Dermis blood vessel endothelial cell (primary cell): Measurements from ENCODE around the gene CMC2. TPM values are rescaled to one million over a fixed set of nuclear protein-coding genes. Genes with fewer than 3 reads are reported as not detected.

Experiments
- DNase-seq: peaks from one replicate; pipeline ENCODE4 v3.0.0; 2010
- total RNA-seq: library from RNA; depleted of rRNA; stranded (reverse); fragments of >200 nt; gene quantifications from 2 replicates; pipeline ENCODE4 v1.2.3, GENCODE V29; 2014

CMC2 gene
- total RNA-seq, 1 donor from 2014 or later: 35.7 TPM

- DNase-seq: peak; percentile 50
Measured at GRCh38 chr16:80972611-80973010, 34.1 kb downstream of the CMC2 start.

GRCh38 chr16:80971819-80972218 lies 34.9 kb downstream of the CMC2 start:
- DNase-seq: no peak

- no peak for DNase-seq
Measured at GRCh38 chr16:80969114-80969484, 37.6 kb downstream of the CMC2 start.

GRCh38 chr16:80968386-80969113 lies 38.1 kb downstream of the CMC2 start:
- DNase-seq: peak; percentile 22

- DNase-seq: no peak
Measured at GRCh38 chr16:80966617-80967016, 40.1 kb downstream of the CMC2 start.

GRCh38 chr16:80964351-80964750 lies 42.3 kb downstream of the CMC2 start:
- no peak for DNase-seq

GRCh38 chr16:80962879-80963278 lies 43.8 kb downstream of the CMC2 start:
- no peak for DNase-seq

- no peak for DNase-seq
Measured at GRCh38 chr16:80958284-80958683, 48.4 kb downstream of the CMC2 start.

GRCh38 chr16:80954985-80955384 lies 51.7 kb downstream of the CMC2 start:
- DNase-seq: no peak

GRCh38 chr16:80948886-80949493 lies 57.7 kb downstream of the CMC2 start:
- peak; percentile 87 for DNase-seq

- peak; percentile 68 for DNase-seq
Measured at GRCh38 chr16:80947708-80948625, 58.7 kb downstream of the CMC2 start.

- DNase-seq: no peak
Measured at GRCh38 chr16:80947239-80947638, 59.4 kb downstream of the CMC2 start.

GRCh38 chr16:80946481-80946880 lies 60.2 kb downstream of the CMC2 start:
- DNase-seq: no peak

GRCh38 chr16:80940069-80940856 lies 66.4 kb downstream of the CMC2 start:
- DNase-seq: no peak

GRCh38 chr16:80938879-80939260 lies 67.8 kb downstream of the CMC2 start:
- peak; percentile 73 for DNase-seq

- DNase-seq: peak; percentile 99
Measured at GRCh38 chr16:80938004-80938878, 68.4 kb downstream of the CMC2 start.

GRCh38 chr16:80936410-80936809 lies 70.3 kb downstream of the CMC2 start:
- peak; percentile 95 for DNase-seq

GRCh38 chr16:80935691-80936090 lies 71.0 kb downstream of the CMC2 start:
- no peak for DNase-seq

- peak; percentile 100 for DNase-seq
Measured at GRCh38 chr16:80932708-80933095, 74.0 kb downstream of the CMC2 start.

- peak; percentile 65 for DNase-seq
Measured at GRCh38 chr16:80931801-80932707, 74.6 kb downstream of the CMC2 start.
